ENCODE data around the gene CTNNBL1.

CTNNBL1 gene

GRCh38 chr20:37821696-37822095 is 127.9 kb downstream of the CTNNBL1 start:
- H3K4me3 ChIP-seq (ENCODE audit: low read depth, low read length) = no peak overlapping the region

DNA sequence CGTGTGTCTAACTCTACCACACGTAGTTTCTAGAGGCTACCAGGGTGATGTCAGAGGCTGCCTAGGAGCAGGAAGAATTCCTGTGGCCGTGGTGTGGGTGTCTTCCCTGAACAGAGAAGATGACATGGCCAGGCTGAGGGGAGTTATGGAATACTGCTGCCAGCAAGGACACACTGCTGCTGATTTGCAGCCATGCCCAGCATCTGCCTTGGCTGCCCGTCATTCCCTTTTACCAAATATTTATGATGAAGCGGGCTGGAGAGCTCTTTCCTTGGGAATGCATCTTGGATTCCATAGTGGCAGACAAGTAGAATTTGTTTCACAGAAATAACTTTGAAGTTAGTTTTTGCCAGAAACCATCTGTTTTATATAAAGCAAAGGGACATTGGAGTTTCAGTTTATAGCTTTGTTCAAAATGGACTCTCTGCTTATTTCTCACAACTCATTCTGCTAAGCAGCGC is 128.3 kb downstream of the CTNNBL1 start:
- H3K4me3 ChIP-seq (ENCODE audit: low read depth, low read length) = no peak overlapping the region
- DNase-seq (ENCODE audit: low read depth) = no peak
- no peak for TF ChIP-seq POLR2A (IDR thresholded peaks at IDR 0.05; ENCODE audit: extremely low read depth, insufficient read length)
- no peak for TF ChIP-seq MYC (IDR thresholded peaks at IDR 0.05; ENCODE audit: low read depth, low read length)

More at GRCh38 chr20:37821696-37822095, 127.9 kb downstream of the CTNNBL1 start:
- no peak for DNase-seq (ENCODE audit: low read depth)
- TF ChIP-seq, protein P1, sequence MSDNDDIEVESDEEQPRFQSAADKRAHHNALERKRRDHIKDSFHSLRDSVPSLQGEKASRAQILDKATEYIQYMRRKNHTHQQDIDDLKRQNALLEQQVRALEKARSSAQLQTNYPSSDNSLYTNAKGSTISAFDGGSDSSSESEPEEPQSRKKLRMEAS (IDR thresholded peaks at IDR 0.05; ENCODE audit: low read depth, low read length) = no peak
- TF ChIP-seq POLR2A (IDR thresholded peaks at IDR 0.05; ENCODE audit: extremely low read depth, insufficient read length) (no peak), CTCF (IDR thresholded peaks at IDR 0.05; ENCODE audit: low read depth, low read length) (no peak)

DNA sequence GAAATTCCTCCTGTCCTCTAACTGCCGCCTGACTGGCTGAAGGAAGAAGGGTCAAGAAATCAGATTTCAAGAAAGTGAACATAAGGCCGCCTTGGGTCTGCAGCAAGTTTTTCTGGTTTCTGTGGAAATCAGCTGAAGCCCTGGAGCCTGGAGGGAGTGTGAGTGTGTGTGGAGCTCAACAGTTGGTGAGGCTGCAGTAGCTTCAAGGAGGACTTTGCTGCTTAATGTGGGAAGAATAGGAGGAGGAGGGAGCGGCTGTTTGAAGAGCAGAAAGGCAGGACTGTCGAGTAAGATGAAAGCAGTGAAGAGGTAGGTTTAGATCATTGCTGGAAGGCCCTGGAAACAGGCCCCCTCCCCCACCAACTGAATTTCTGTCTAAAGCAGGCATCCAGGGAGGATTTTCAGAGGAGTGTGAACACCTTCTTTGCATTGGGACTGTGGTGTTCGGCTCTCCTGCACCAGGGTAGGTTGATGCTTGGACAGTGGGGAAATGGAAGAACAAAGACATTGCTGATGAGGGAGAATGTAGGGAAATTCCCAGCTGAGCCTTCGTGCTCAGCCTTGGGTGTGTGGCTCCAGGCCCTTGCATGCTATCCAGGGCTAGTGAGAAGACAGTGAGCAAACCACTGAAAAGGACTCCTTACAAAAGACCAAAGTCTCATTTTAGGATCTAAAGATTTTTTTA is 129.6 kb downstream of the CTNNBL1 start:
- TF ChIP-seq POLR2A (IDR thresholded peaks at IDR 0.05; ENCODE audit: extremely low read depth, insufficient read length) (no peak), CTCF (IDR thresholded peaks at IDR 0.05; ENCODE audit: low read depth, low read length) (no peak), MYC (IDR thresholded peaks at IDR 0.05; ENCODE audit: low read depth, low read length) (no peak)
- TF ChIP-seq, protein P1 (IDR thresholded peaks at IDR 0.05; ENCODE audit: low read depth, low read length) = no peak
- DNase-seq (ENCODE audit: low read depth) = no peak

GRCh38 chr20:37827605-37828004 is 133.8 kb downstream of the CTNNBL1 start:
- no peak overlapping the region for H3K4me3 ChIP-seq (ENCODE audit: low read depth, low read length)
- no peak for DNase-seq (ENCODE audit: low read depth)
- TF ChIP-seq MYC (IDR thresholded peaks at IDR 0.05; ENCODE audit: low read depth, low read length) = no peak
- TF ChIP-seq CTCF (IDR thresholded peaks at IDR 0.05; ENCODE audit: low read depth, low read length) = no peak
- TF ChIP-seq, protein P1 (IDR thresholded peaks at IDR 0.05; ENCODE audit: low read depth, low read length) = no peak
- TF ChIP-seq POLR2A (IDR thresholded peaks at IDR 0.05; ENCODE audit: extremely low read depth, insufficient read length) = no peak

More for the DNA sequence above, 129.6 kb downstream of the CTNNBL1 start:
- H3K4me3 ChIP-seq (ENCODE audit: low read depth, low read length) = no peak overlapping the region

GRCh38 chr20:37828684-37829083 is 134.9 kb downstream of the CTNNBL1 start:
- H3K4me3 ChIP-seq (ENCODE audit: low read depth, low read length) = no peak overlapping the region
- no peak for DNase-seq (ENCODE audit: low read depth)
- TF ChIP-seq MYC (IDR thresholded peaks at IDR 0.05; ENCODE audit: low read depth, low read length) (no peak), POLR2A (IDR thresholded peaks at IDR 0.05; ENCODE audit: extremely low read depth, insufficient read length) (no peak), CTCF (IDR thresholded peaks at IDR 0.05; ENCODE audit: low read depth, low read length) (no peak)
- TF ChIP-seq, protein P1 (IDR thresholded peaks at IDR 0.05; ENCODE audit: low read depth, low read length) = no peak

DNA sequence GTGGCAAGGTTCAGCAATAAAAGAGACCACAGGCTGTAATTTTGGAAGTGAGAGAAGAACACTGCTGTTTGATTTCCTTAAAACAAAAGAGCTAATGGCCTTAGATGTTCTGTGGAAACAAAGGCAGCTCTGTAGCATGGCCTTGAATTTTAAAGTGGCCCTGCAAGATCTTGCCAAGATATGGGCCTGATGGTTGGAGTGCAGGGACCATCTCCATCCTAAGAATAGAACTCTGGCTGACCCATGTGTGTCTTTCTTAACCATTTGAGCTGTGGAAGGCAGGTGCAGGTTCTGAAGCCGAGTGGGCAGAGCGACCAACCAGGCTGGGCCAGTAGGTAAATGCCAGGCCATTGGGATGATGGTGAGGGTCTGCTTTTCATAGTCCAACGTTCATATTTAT is 135.3 kb downstream of the CTNNBL1 start:
- no peak for TF ChIP-seq CTCF (IDR thresholded peaks at IDR 0.05; ENCODE audit: low read depth, low read length)
- TF ChIP-seq POLR2A (IDR thresholded peaks at IDR 0.05; ENCODE audit: extremely low read depth, insufficient read length) = no peak
- no peak for TF ChIP-seq MYC (IDR thresholded peaks at IDR 0.05; ENCODE audit: low read depth, low read length)
- TF ChIP-seq, protein P1 (IDR thresholded peaks at IDR 0.05; ENCODE audit: low read depth, low read length) = no peak
- no peak for DNase-seq (ENCODE audit: low read depth)
- H3K4me3 ChIP-seq (ENCODE audit: low read depth, low read length) = no peak overlapping the region

All from NB4 (cell line).